ENCODE measurements around the gene NCK1. TPM values are rescaled to one million over a fixed set of nuclear protein-coding genes. Genes with fewer than 3 reads are reported as not detected.

NCK1 gene
- total RNA-seq, 2 experiments from 2014 or later = 31.9 to 34.7 TPM

DNA sequence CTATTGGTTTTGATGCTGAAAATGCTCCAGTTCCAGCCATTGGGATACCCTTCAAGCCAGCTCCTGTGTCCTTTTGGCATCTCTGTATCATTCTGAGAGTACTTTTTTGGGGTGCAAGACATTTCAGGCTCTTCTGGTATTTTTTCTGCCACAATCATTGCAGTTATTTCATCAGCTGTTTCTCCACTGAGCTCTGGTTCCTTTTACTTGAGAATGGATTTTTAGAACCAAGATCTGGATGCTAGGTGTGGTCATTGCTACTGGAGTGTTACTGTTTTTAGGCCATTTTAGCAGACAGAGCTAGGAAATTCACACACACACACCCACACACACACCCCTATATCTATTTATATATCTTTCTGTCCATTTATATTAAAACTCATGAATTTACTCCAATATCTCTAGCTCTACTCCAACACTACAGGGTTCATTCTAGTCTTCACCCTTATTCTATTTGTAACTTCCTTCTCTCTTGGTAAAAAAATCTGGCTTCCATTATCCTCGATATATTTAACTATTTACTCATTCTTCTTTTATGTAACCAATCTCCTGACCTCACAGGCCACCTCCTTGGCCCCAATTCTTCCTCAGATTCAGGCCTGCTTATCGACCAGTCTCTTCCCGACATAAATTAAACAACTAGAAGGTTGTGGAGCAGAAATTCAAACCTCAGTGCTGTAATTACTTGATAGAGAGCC lies 26.0 kb upstream of the NCK1 start:
- H3K27me3 Mint-ChIP-seq = peaks cover 4% of the 10 kb centered on the region
- DNase-seq = no peak
- TF ChIP-seq, protein P1, sequence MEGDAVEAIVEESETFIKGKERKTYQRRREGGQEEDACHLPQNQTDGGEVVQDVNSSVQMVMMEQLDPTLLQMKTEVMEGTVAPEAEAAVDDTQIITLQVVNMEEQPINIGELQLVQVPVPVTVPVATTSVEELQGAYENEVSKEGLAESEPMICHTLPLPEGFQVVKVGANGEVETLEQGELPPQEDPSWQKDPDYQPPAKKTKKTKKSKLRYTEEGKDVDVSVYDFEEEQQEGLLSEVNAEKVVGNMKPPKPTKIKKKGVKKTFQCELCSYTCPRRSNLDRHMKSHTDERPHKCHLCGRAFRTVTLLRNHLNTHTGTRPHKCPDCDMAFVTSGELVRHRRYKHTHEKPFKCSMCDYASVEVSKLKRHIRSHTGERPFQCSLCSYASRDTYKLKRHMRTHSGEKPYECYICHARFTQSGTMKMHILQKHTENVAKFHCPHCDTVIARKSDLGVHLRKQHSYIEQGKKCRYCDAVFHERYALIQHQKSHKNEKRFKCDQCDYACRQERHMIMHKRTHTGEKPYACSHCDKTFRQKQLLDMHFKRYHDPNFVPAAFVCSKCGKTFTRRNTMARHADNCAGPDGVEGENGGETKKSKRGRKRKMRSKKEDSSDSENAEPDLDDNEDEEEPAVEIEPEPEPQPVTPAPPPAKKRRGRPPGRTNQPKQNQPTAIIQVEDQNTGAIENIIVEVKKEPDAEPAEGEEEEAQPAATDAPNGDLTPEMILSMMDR (IDR thresholded peaks at IDR 0.05) = no peak
- POLR2A ChIA-PET = interaction anchor here (0.6 to 0.9 kb wide), 2 partner anchors 26 to 50 kb away, joined by 3 read pairs; partner anchors contain the start of gene NCK1
- H3K36me3 Mint-ChIP-seq (ENCODE audit: low read depth) = peaks cover 3% of the 10 kb centered on the region
- H3K9me3 Mint-ChIP-seq = no peaks in the 10 kb centered on the region
- intact Hi-C loops (cut with micrococcal nuclease) = no loop called here
- CTCF ChIA-PET = no interaction called here
- no peak overlapping the region for H3K27ac Mint-ChIP-seq
- ATAC-seq = no peak
- no peak overlapping the region for H3K4me3 Mint-ChIP-seq
- peaks cover 17% of the 10 kb centered on the region for H3K4me1 Mint-ChIP-seq (ENCODE audit: low read depth)

DNA sequence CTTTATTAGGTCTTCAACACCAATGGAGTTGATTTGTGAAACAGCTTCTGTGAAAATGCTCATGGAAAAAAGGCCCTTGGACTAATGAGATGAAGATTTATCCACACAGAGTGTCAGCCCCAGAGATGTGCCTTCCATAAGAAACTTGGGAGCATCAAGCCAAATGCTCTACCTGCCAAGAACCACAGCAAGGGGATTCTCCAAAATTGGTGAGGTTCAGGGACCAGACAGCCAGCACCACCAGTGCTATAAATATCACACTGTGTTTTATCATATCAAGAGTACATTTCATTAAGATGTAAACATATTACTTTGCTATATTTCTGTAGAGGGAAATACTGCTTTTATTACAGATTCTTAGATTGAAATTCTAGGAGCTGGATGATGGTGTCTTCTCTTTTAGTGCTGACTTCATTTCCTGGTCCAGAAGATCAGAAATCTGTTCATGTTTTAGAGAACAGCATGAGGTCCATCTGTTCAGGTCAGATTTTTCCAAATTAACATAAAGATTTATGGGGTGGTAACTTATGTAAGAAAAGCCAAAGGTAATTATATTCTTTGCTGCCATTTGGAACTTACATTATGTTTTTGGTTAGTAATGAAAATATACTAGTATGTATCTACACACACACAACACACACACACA lies 25.4 kb upstream of the NCK1 start:
- no peak for ATAC-seq
- Mint-ChIP-seq H3K9me3 (no peaks in the 10 kb centered on the region), H3K27ac (no peak overlapping the region), H3K27me3 (no peaks in the 10 kb centered on the region), H3K4me1 (ENCODE audit: low read depth) (peaks cover 17% of the 10 kb centered on the region), H3K4me3 (no peak overlapping the region), H3K36me3 (ENCODE audit: low read depth) (peaks cover 3% of the 10 kb centered on the region)
- TF ChIP-seq, protein P1 (IDR thresholded peaks at IDR 0.05) = no peak
- intact Hi-C loops (cut with micrococcal nuclease) = no loop called here
- CTCF ChIA-PET = no interaction called here
- DNase-seq = no peak
- POLR2A ChIA-PET = interaction anchor here (0.9 kb wide), 1 partner anchor 25 kb away, joined by 3 read pairs; the partner anchor contains the start of gene NCK1

DNA sequence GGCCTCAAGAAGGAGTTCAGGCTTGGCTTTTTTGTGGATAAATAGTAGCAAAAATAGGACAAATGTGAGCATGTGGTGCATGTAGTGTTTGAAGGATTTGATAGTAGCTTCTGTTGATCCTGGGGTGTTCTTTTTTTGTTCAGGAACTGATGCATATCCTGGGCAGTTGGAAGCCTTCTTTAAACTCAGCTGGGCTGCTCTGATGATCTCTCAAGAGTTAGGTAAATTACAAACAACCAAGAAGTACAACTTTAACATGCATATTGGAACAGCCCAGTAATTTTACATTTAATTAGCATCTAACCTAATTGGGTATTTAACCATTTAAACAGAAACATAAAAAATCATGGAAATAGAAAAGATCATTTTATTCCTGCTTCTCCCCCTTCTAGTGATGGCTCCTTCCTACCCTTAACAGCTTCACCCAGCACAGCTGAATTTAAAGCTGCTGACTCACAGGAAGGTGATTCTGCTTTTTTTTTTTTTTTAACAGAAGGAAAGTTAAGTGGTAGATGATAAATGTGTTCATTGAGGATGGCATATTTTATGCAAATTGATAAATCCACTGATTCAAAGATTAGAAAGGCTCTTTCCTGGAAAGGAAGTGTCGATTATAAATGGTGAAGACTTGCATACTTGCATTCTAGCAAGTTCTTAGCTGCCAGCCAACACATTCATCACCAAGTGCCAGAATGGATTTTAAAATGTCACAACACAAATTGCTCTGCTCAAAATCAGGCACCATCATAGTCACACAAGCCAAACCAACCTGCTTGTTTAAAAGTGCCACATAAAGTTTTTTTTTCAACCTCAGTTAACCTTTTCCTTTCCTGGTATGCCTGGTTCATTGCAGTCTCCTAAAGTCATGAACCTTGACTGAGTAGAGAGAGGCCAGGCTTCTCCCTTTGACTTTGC lies 23.1 kb upstream of the NCK1 start:
- Mint-ChIP-seq H3K27me3 (no peaks in the 10 kb centered on the region), H3K36me3 (ENCODE audit: low read depth) (peaks cover 13% of the 10 kb centered on the region), H3K9me3 (no peaks in the 10 kb centered on the region), H3K27ac (peak overlapping the region; percentile 22), H3K4me1 (ENCODE audit: low read depth) (peaks cover 17% of the 10 kb centered on the region), H3K4me3 (no peak overlapping the region)
- peak; percentile 75 for ATAC-seq
- intact Hi-C loops (cut with micrococcal nuclease) = no loop called here
- DNase-seq = no peak
- TF ChIP-seq, protein P1 (IDR thresholded peaks at IDR 0.05) = no peak
- ChIA-PET CTCF (interaction anchor here (2.2 kb wide), 1 partner anchor 175 kb away, joined by 6 read pairs; no protein-coding TSS in a partner anchor), POLR2A (interaction anchor here (0.6 to 0.9 kb wide), 3 partner anchors 23 to 280 kb away, joined by 3 read pairs; no protein-coding TSS in a partner anchor)

DNA sequence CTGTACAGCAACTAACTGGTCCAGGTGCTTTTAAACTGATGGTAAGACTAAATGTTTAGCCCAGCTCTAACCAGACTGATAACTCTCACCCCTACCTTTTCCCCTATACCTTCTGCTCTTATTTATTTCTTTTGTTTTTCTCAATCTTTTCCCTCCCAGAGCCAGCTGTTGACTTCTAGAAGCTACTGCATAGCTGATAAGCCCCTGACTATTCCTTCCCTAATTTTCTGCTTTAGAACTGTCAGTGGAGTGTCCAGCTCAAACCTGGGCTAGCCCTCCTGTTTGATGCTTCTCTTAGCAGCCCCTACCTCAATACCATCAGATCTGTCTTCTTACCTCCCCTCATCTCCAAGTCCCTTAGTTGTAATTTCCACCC lies 22.5 kb upstream of the NCK1 start:
- Mint-ChIP-seq H3K4me3 (no peak overlapping the region), H3K9me3 (no peaks in the 10 kb centered on the region), H3K4me1 (ENCODE audit: low read depth) (peaks cover 17% of the 10 kb centered on the region), H3K27me3 (no peaks in the 10 kb centered on the region), H3K36me3 (ENCODE audit: low read depth) (peaks cover 14% of the 10 kb centered on the region), H3K27ac (peak overlapping the region; percentile 22)
- TF ChIP-seq, protein P1 (IDR thresholded peaks at IDR 0.05) = no peak
- intact Hi-C loops (cut with micrococcal nuclease) = no loop called here
- CTCF ChIA-PET = interaction anchor here (2.2 kb wide), 1 partner anchor 174 kb away, joined by 6 read pairs; no protein-coding TSS in a partner anchor
- DNase-seq = no peak
- no peak for ATAC-seq
- POLR2A ChIA-PET = no interaction called here
